NCI-H2227 treated with DMSO at 0.1 percent for 48 hours (cell line): ENCODE results near the gene PTCH2.

Source experiments
- DNase-seq: peaks from one replicate; lab custom pipeline; 2025; lab: John Stamatoyannopoulos, UW

PTCH2 gene

DNA sequence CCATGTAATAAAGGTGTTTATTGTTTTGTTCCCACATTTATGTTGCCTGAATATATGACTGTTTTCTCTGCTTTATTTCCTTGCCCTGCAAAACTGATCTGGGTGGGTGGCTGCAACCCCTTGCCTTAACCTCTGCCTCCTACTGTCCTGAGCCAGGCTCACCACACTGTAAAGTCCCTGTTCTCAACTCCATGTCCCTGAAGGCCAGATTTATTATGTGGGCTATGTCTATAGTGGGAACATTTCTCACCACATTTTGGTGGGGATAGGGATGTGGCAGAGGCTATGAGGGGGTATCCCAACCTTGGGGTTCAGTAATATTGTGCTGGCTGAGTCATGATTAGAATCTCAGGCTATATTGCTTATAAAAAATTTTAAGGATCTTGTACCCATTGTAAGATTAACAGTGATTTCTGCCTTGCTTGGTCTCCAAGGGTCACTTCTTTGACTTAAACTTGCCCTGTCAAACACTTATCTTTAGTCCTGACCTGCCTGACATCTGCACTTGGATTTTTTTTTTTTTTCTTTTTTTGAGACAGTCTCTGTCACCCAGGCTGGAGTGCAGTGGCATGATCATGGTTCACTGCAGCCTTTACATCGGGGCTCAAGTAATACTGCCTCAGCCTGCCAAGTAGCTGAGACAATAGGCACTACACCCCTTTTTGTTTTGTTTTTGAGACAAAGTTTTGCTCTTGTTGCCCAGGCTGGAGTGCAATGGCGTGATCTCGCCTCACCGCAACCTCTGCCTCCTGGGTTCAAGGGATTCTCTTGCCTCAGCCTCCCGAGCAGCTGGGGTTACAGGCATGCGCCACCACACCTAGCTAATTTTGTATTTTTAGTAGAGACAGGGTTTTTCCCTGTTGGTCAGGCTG lies 64.1 kb downstream of the PTCH2 start:
- DNase-seq = no peak

GRCh38 chr1:44777969-44778635 lies 65.0 kb downstream of the PTCH2 start:
- DNase-seq = no peak

GRCh38 chr1:44777547-44777946 lies 65.5 kb downstream of the PTCH2 start:
- no peak for DNase-seq

DNA sequence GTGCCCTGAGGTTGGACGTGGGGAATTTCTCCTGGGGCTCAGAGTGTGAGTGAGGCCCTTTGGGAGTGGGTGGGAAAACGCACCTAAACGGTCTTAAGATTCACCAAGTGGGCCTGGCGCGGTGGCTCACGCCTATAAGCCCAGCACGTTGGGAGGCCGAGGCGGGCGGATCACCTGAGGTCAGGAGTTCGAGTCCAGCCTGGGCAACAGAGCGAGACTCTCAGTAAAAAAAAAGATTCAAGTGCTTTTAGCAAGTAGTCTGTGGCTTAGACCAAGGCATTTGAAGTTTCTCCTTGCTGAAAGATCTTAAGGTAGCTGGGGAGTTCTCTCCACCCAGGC lies 66.4 kb downstream of the PTCH2 start:
- no peak for DNase-seq

GRCh38 chr1:44775930-44776729 lies 66.9 kb downstream of the PTCH2 start:
- DNase-seq = no peak

GRCh38 chr1:44775078-44775929 lies 67.7 kb downstream of the PTCH2 start, which contains the start of gene RPS8:
TSS of gene RPS8 (plus strand) at chr1:44775540. CDS start at chr1:44775597, 57 bp downstream.
- DNase-seq = peak; percentile 93
